ENCODE measurements around the gene BATF3.

DNA sequence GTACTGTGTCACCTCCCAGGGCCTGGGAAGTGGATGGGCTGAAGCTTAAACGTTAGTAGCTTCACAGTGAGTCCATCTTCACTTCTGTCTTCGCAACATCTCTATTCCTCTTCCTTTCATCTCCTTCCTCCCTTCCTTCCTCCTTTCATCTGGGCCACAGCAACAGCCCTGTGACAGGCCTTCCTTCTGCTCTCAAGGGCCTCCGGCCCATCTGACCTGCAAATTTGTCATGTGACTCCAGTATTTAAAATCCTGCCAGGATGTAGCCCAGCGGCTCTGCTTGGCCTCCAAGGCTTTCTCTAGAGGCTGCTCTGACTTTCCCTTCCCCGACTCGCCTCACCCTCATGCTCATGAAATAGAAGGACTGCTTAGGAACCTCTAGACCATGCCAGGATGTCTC is 10.9 kb upstream of the BATF3 start:
- TF ChIP-seq, protein P1, sequence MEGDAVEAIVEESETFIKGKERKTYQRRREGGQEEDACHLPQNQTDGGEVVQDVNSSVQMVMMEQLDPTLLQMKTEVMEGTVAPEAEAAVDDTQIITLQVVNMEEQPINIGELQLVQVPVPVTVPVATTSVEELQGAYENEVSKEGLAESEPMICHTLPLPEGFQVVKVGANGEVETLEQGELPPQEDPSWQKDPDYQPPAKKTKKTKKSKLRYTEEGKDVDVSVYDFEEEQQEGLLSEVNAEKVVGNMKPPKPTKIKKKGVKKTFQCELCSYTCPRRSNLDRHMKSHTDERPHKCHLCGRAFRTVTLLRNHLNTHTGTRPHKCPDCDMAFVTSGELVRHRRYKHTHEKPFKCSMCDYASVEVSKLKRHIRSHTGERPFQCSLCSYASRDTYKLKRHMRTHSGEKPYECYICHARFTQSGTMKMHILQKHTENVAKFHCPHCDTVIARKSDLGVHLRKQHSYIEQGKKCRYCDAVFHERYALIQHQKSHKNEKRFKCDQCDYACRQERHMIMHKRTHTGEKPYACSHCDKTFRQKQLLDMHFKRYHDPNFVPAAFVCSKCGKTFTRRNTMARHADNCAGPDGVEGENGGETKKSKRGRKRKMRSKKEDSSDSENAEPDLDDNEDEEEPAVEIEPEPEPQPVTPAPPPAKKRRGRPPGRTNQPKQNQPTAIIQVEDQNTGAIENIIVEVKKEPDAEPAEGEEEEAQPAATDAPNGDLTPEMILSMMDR (IDR thresholded peaks at IDR 0.05): no peak
- no peak for TF ChIP-seq EZH2 (IDR thresholded peaks at IDR 0.05)

All from neural progenitor cell (in vitro differentiated cells).